Tibial nerve (tissue), 3 donors: ENCODE measurements around the gene SRRD.

Source experiments
- CTCF ChIP-seq, 5 experiments: fragments of 200-600 bp in 3 of 5; fragments of 450-650 bp in 2 of 5; sonication (generic) in 3 of 5; IDR thresholded peaks; one replicate each; pipeline ENCODE4 v1.5.1; 2016 to 2019; ENCODE audit warnings: antibody characterized with exemption in 5 of 5, mild to moderate bottlenecking in 3 of 5, moderate library complexity in 2 of 5
- POLR2A ChIP-seq, 2 donors: fragments of 450-650 bp; IDR thresholded peaks; one replicate each; pipeline ENCODE4 v1.6.1; 2017; ENCODE audit warnings: antibody characterized with exemption in 2 of 2, mild to moderate bottlenecking in 2 of 2, moderate library complexity in 2 of 2

DNA sequence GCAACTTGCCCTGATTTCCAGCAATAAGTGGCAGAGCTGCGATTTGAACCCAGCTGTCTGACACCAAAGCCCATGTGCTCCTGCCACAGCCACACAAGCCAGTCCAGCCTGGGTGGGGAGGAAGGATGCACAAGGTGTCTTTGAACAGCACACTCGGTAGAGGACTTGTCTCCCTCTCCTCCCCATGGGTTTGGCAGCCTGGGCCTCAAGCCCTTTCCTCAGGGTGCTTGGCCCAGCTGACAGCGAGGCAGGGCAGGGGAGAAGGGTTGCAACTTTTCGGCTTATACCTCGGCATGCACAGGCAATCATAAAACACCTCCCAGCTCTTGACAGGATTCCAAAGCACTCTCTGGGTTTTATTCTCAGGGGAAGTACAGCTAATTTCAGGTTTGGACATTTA is 35.3 kb upstream of the SRRD start:
- no peak for TF ChIP-seq CTCF (IDR thresholded peaks at IDR 0.05)
- no peak for TF ChIP-seq POLR2A (IDR thresholded peaks at IDR 0.05)
